WERI-Rb-1 (cell line): ENCODE measurements around the gene SNX3.

Experiments used
- DNase-seq: peaks from one replicate; pipeline ENCODE4 v3.0.0-alpha.2; 2020
- H3K27ac ChIP-seq: fragments of 250-450 bp; sonication (Bioruptor Pico); 2 replicates; pipeline ENCODE4 v1.5.1; 2020; ENCODE audit warnings: mild to moderate bottlenecking, moderate library complexity
- H3K27me3 ChIP-seq: fragments of 250-450 bp; sonication (Bioruptor Pico); 2 replicates; pipeline ENCODE4 v1.5.1; 2021; ENCODE audit warnings: mild to moderate bottlenecking, low read depth, moderate library complexity; ENCODE audit not compliant: insufficient read depth, severe bottlenecking
- H3K36me3 ChIP-seq: fragments of 250-450 bp; sonication (Bioruptor Pico); 2 replicates; pipeline ENCODE4 v1.5.1; 2020; ENCODE audit warnings: mild to moderate bottlenecking, moderate library complexity
- H3K4me3 ChIP-seq: 2 replicates; pipeline ENCODE4 v1.5.1; 2011; ENCODE audit warnings: low read depth, mild to moderate bottlenecking, control low read depth, low read length
- H3K9me3 ChIP-seq: fragments of 250-450 bp; sonication (Bioruptor Pico); 2 replicates; pipeline ENCODE4 v1.5.1; 2021; ENCODE audit warnings: mild to moderate bottlenecking, moderate library complexity; ENCODE audit not compliant: severe bottlenecking
- CTCF ChIP-seq: IDR thresholded peaks from 2 replicates; pipeline ENCODE4 v1.5.1; 2011; ENCODE audit warnings: low read depth, mild to moderate bottlenecking, control low read depth, inconsistent platforms, low read length

The SNX3 gene

GRCh38 chr6:108163644-108164542 lies 96.9 kb downstream of the SNX3 start:
- no peak for DNase-seq
- no peak overlapping the region for H3K4me3 ChIP-seq
- no peaks in the 10 kb centered on the region for H3K36me3 ChIP-seq
- no peak overlapping the region for H3K27ac ChIP-seq
- no peaks in the 10 kb centered on the region for H3K9me3 ChIP-seq
- no peak for TF ChIP-seq CTCF
- no peaks in the 10 kb centered on the region for H3K27me3 ChIP-seq

- H3K9me3 ChIP-seq, result no peaks in the 10 kb centered on the region
- TF ChIP-seq CTCF, result 0 out of 2 replicates have a peak, but pooled peaks have one; percentile 19
- H3K4me3 ChIP-seq, result no peak overlapping the region
- H3K36me3 ChIP-seq, result no peaks in the 10 kb centered on the region
- no peak for DNase-seq
- no peaks in the 10 kb centered on the region for H3K27me3 ChIP-seq
- no peak overlapping the region for H3K27ac ChIP-seq
Observed at GRCh38 chr6:108163267-108163643, 97.6 kb downstream of the SNX3 start.

GRCh38 chr6:108161724-108162282 lies 99.0 kb downstream of the SNX3 start:
- H3K36me3 ChIP-seq, result no peaks in the 10 kb centered on the region
- peaks cover 8% of the 10 kb centered on the region for H3K27me3 ChIP-seq
- no peak overlapping the region for H3K4me3 ChIP-seq
- DNase-seq, result no peak
- no peak for TF ChIP-seq CTCF
- no peak overlapping the region for H3K27ac ChIP-seq
- no peaks in the 10 kb centered on the region for H3K9me3 ChIP-seq
